ENCODE data around the gene CAMK2A. TPM values are rescaled to one million over a fixed set of nuclear protein-coding genes. Genes with fewer than 3 reads are reported as not detected.

CAMK2A gene
- total RNA-seq, 1 experiment from 2014 or later, result 0.33 TPM

GRCh38 chr5:150251504-150251903, 38.1 kb downstream of the CAMK2A start:
- Histone ChIP-seq H2BK15ac (ENCODE audit: low read depth, low read length) (no peak overlapping the region), H2AK5ac (ENCODE audit: insufficient read length, low read length) (no peak overlapping the region), H3K9me3 (ENCODE audit: control insufficient read depth, low read depth, low read length) (no peaks in the 10 kb centered on the region), H2BK12ac (ENCODE audit: insufficient read length, low read depth, low read length) (no peak overlapping the region), H4K20me1 (ENCODE audit: control insufficient read depth, insufficient read depth, insufficient read length) (no peaks in the 10 kb centered on the region), H3K4me2 (ENCODE audit: insufficient read depth, insufficient read length, low read length) (no peak overlapping the region), H3K23me2 (ENCODE audit: insufficient read length, low read depth, low read length, poor library complexity, severe bottlenecking) (no peaks in the 10 kb centered on the region), H3K79me2 (ENCODE audit: insufficient read depth, low read length) (no peaks in the 10 kb centered on the region), H3K27ac (ENCODE audit: insufficient read length, low read depth, low read length) (no peak overlapping the region), H3T11ph (ENCODE audit: low read length) (no peak overlapping the region), H4K91ac (ENCODE audit: insufficient read length, low read depth, low read length) (no peak overlapping the region), H2BK120ac (ENCODE audit: low read depth, low read length, poor library complexity, severe bottlenecking) (no peak overlapping the region), H2BK20ac (ENCODE audit: low read depth, low read length, poor library complexity, severe bottlenecking) (no peak overlapping the region), H3K27me3 (ENCODE audit: insufficient read depth, low read length) (no peaks in the 10 kb centered on the region), H3K18ac (ENCODE audit: insufficient read length, low read depth, low read length) (no peak overlapping the region), H3K9ac (ENCODE audit: extremely low read depth, insufficient read length, low read length) (no peak overlapping the region), H3K56ac (ENCODE audit: insufficient read length, low read depth, low read length) (no peak overlapping the region), H2BK5ac (ENCODE audit: insufficient read length, low read length) (no peak overlapping the region), H3K23ac (ENCODE audit: insufficient read length, low read depth, low read length) (no peak overlapping the region), H3K4ac (ENCODE audit: low read depth, low read length) (no peak overlapping the region), H2AFZ (ENCODE audit: low read length) (no peak overlapping the region), H3K79me1 (ENCODE audit: insufficient read depth, low read depth, low read length, poor library complexity, severe bottlenecking) (no peaks in the 10 kb centered on the region), H3K4me1 (ENCODE audit: insufficient read depth, low read length) (no peaks in the 10 kb centered on the region; the same call in 1 of the 2 replicates), H4K5ac (ENCODE audit: insufficient read length, low read depth, low read length) (no peak overlapping the region), H3K14ac (ENCODE audit: insufficient read depth, low read length) (no peak overlapping the region), H4K8ac (replicated peaks; ENCODE audit: insufficient read length, low read depth, low read length) (no peak overlapping the region)
- WGBS (ENCODE audit: extremely low coverage, insufficient read length, low lambda C conversion rate), result no CpG with 5 or more reads among the region's 7 CpGs
- TF ChIP-seq CTCF (conservative IDR thresholded peaks at IDR 0.05), result no peak
- Mint-ChIP-seq H3K4me3 (no peak overlapping the region), H3K27ac (no peak overlapping the region; a peak in 1 of 7 replicates), H3K27me3 (ENCODE audit: low read depth) (peaks cover 2% of the 10 kb centered on the region; the same call in 1 of the 2 replicates), H3K4me1 (peaks cover 5 to 10% of the 10 kb centered on the region in 2 experiments), H3K9me3 (no peaks in the 10 kb centered on the region), H3K36me3 (ENCODE audit: insufficient read depth in 1 of 3, low read depth in 3 of 3) (no peaks in the 10 kb centered on the region; a peak in 1 of 7 replicates)
- DNase-seq, result no peak

All from H9 (cell line).